ENCODE data around the gene SELENOI. TPM values are rescaled to one million over a fixed set of nuclear protein-coding genes. Genes with fewer than 3 reads are reported as not detected.

SELENOI gene
- polyA plus RNA-seq, 1 donor (not counting 4 experiments of a cell fraction or from before 2014, with no cell fraction given), result 38.1 TPM

GRCh38 chr2:26324903-26325302, 21.0 kb upstream of the SELENOI start:
- Histone ChIP-seq H3K27ac (ENCODE audit: control insufficient read depth, insufficient read depth, low read length) (no peak overlapping the region), H4K20me1 (ENCODE audit: control insufficient read depth, extremely low read depth, insufficient read depth, low read length) (no peaks in the 10 kb centered on the region), H3K9ac (ENCODE audit: control insufficient read depth, extremely low read depth, insufficient read depth, low read length) (no peak overlapping the region), H3K9me3 (ENCODE audit: control insufficient read depth, low read depth, low read length) (no peaks in the 10 kb centered on the region), H3K4me2 (ENCODE audit: control insufficient read depth, extremely low read depth, insufficient read depth, low read depth, low read length) (no peak overlapping the region), H3K9me1 (ENCODE audit: control insufficient read depth, extremely low read depth, insufficient read depth, low read length) (no peaks in the 10 kb centered on the region), H2AFZ (ENCODE audit: control insufficient read depth, low read length) (no peak overlapping the region), H3K4me3 (ENCODE audit: control insufficient read depth in 2 of 3, extremely low read depth in 1 of 3, insufficient read depth in 2 of 3, low read depth in 1 of 3, low read length in 3 of 3) (no peak overlapping the region), H3K36me3 (ENCODE audit: control insufficient read depth in 2 of 2, extremely low read depth in 1 of 2, insufficient read depth in 2 of 2, low read length in 2 of 2) (no peaks in the 10 kb centered on the region), H3K79me2 (ENCODE audit: control insufficient read depth, insufficient read depth, low read length) (no peaks in the 10 kb centered on the region), H3K4me1 (ENCODE audit: control insufficient read depth, extremely low read depth, insufficient read depth, low read length) (no peaks in the 10 kb centered on the region), H3K27me3 (ENCODE audit: control insufficient read depth, extremely low read depth, insufficient read depth, low read length) (no peaks in the 10 kb centered on the region)
- DNase-seq (ENCODE audit: low read depth, low spot score) (no peak), FAIRE-seq (no peak)
- dilution Hi-C loops (cut with MboI; ENCODE audit: extremely low pct_ligation_motif_present, low sequenced_read_pairs), result no loop called here
- TF ChIP-seq CTCF (optimal IDR thresholded peaks at IDR 0.05 in 1 of 3, IDR thresholded peaks at IDR 0.05 in 1 of 3, conservative IDR thresholded peaks at IDR 0.05 in 1 of 3; ENCODE audit: extremely low read depth in 1 of 3, insufficient read depth in 2 of 3, low read length in 3 of 3), result no peak
- TF ChIP-seq EZH2 (IDR thresholded peaks at IDR 0.05; ENCODE audit: low read length), result no peak

- Histone ChIP-seq H3K27ac (ENCODE audit: control insufficient read depth, insufficient read depth, low read length) (no peak overlapping the region), H3K36me3 (ENCODE audit: control insufficient read depth in 2 of 2, extremely low read depth in 1 of 2, insufficient read depth in 2 of 2, low read length in 2 of 2) (no peaks in the 10 kb centered on the region), H3K4me3 (ENCODE audit: control insufficient read depth in 2 of 3, extremely low read depth in 1 of 3, insufficient read depth in 2 of 3, low read depth in 1 of 3, low read length in 3 of 3) (no peak overlapping the region), H3K79me2 (ENCODE audit: control insufficient read depth, insufficient read depth, low read length) (no peaks in the 10 kb centered on the region), H3K4me1 (ENCODE audit: control insufficient read depth, extremely low read depth, insufficient read depth, low read length) (peaks cover 3% of the 10 kb centered on the region), H2AFZ (ENCODE audit: control insufficient read depth, low read length) (no peak overlapping the region), H4K20me1 (ENCODE audit: control insufficient read depth, extremely low read depth, insufficient read depth, low read length) (no peaks in the 10 kb centered on the region), H3K9me3 (ENCODE audit: control insufficient read depth, low read depth, low read length) (no peaks in the 10 kb centered on the region), H3K9ac (ENCODE audit: control insufficient read depth, extremely low read depth, insufficient read depth, low read length) (no peak overlapping the region), H3K4me2 (ENCODE audit: control insufficient read depth, extremely low read depth, insufficient read depth, low read depth, low read length) (no peak overlapping the region), H3K9me1 (ENCODE audit: control insufficient read depth, extremely low read depth, insufficient read depth, low read length) (no peaks in the 10 kb centered on the region), H3K27me3 (ENCODE audit: control insufficient read depth, extremely low read depth, insufficient read depth, low read length) (no peaks in the 10 kb centered on the region)
- dilution Hi-C loops (cut with MboI; ENCODE audit: extremely low pct_ligation_motif_present, low sequenced_read_pairs), result no loop called here
- TF ChIP-seq EZH2 (IDR thresholded peaks at IDR 0.05; ENCODE audit: low read length), result no peak
- no peak for TF ChIP-seq CTCF (optimal IDR thresholded peaks at IDR 0.05 in 1 of 3, IDR thresholded peaks at IDR 0.05 in 1 of 3, conservative IDR thresholded peaks at IDR 0.05 in 1 of 3; ENCODE audit: extremely low read depth in 1 of 3, insufficient read depth in 2 of 3, low read length in 3 of 3)
- FAIRE-seq (no peak), DNase-seq (ENCODE audit: low read depth, low spot score) (no peak)
These were observed 20.1 kb upstream of the SELENOI start for GRCh38 chr2:26325851-26326250.

Data from keratinocyte (primary cell).